Gastroesophageal sphincter (tissue), 3 donors: Measurements from ENCODE around the gene IDH2.
A peak's percentile ranks its signal among the peaks of the same experiment; 100 is the strongest.

Source experiments
- CTCF ChIP-seq, 4 experiments: fragments of 200-600 bp in 2 of 4; fragments of 450-650 bp in 2 of 4; sonication (generic) in 1 of 4; IDR thresholded peaks; one replicate each; pipeline ENCODE4 v1.5.1; 2017 to 2019; ENCODE audit warnings: antibody characterized with exemption in 4 of 4, mild to moderate bottlenecking in 2 of 4, moderate library complexity in 2 of 4
- EP300 ChIP-seq: sonication (generic); formaldehyde crosslinking; IDR thresholded peaks from one replicate; pipeline ENCODE4 v1.6.1; 2017; ENCODE audit warnings: antibody characterized with exemption, mild to moderate bottlenecking
- POLR2A ChIP-seq, 2 donors: fragments of 450-650 bp; IDR thresholded peaks; one replicate each; pipeline ENCODE4 v1.6.1; 2017; ENCODE audit warnings: antibody characterized with exemption in 2 of 2, mild to moderate bottlenecking in 2 of 2, moderate library complexity in 1 of 2
- POLR2AphosphoS5 ChIP-seq: sonication (generic); formaldehyde crosslinking; IDR thresholded peaks from one replicate; pipeline ENCODE4 v1.6.1; 2017; ENCODE audit warnings: antibody characterized with exemption

- TF ChIP-seq CTCF (IDR thresholded peaks at IDR 0.05), result no peak
- no peak for TF ChIP-seq EP300
- TF ChIP-seq POLR2AphosphoS5, result peak; percentile 14
- no peak for TF ChIP-seq POLR2A (IDR thresholded peaks at IDR 0.05)
Measured at GRCh38 chr15:90046911-90047392, 55.3 kb downstream of the IDH2 start.
